GM04503 (cell line): ENCODE data around the gene C9orf72.

Source experiments
- DNase-seq: peaks from one replicate; pipeline ENCODE4 v3.0.0-alpha.2; 2012; ENCODE audit warnings: low read depth

The C9orf72 gene

DNA sequence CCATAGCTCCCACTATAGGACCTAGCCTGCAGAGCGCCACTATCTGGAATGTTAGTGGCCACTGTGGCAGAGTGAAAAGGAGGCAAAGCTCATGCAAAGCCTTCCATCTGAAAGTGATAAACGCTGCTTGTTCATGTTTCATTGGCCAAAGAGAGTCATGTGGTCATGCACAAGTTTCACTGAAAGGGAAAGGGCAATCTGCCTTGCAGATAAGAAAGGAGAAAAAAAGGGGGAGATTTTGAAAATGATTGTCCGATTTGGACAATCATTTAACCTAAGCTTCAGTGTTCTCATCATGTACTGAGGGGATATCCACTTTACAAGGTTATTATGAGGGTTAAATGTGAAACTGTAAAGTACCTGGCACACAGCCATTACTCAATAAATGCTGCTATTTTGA lies 34.6 kb downstream of the C9orf72 start:
- no peak for DNase-seq

DNA sequence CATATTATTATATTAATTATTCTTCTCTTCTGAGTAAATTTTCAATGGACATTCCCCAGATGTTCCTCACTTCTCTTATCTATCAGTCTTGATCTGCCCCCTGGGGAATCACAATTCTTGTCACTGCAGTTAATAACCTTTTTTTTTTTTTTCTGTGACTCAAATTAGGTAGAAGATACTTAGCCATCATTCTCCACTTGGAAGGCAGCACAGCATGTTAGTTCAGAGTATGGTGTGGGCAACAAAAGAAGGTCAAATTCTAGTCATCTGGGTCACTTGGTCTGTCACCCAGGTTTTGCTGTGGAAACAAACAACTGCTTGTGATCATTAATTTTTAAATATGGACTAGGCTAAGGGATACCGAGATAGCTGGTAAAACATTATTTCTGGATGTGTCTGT lies 35.5 kb downstream of the C9orf72 start:
- DNase-seq: no peak

DNA sequence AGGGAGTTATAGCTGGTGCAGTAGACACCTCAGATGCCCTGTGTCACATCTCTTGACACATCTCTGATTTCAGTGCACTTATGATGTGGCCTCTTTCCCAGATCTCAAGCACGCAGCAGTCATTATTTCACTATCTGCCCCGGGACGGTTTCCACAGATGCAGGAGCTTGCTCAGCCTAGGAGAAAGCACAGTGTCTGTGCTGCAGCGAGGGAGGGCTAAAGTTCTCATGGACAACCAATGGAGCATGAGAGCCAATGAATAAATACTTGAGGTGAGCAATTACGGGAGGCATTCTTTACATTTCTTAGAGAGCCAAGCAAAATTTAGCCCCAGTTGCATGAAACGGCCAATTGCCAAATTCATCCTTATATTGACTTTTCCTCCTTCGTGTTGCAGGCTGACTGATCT lies 36.2 kb downstream of the C9orf72 start:
- DNase-seq: no peak

- no peak for DNase-seq
Measured at GRCh38 chr9:27536168-27536567, 37.1 kb downstream of the C9orf72 start.

GRCh38 chr9:27535701-27536118 lies 37.6 kb downstream of the C9orf72 start:
- DNase-seq: no peak

GRCh38 chr9:27534658-27535209 lies 38.5 kb downstream of the C9orf72 start:
- DNase-seq: no peak

DNA sequence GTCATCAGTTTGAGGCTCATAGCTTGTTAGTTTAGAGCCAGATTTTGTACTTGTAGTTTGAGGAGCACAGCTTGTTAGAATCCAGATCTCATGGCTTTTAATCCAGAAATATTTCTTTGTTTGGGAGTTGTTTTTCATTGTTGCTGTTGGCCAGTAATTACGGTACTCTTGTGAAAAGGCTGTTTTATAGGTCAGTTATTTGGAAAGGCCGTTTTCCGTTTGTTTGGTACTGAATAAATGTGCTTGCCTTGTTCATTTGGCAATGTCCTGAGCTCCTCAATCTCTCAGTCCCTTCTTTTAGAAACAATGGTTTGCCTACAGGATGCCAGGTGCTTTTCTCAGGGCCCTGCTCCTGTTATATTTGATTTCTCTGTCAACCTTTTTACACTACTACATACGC lies 39.1 kb downstream of the C9orf72 start:
- no peak for DNase-seq

- no peak for DNase-seq
Measured at GRCh38 chr9:27533311-27533710, 40.0 kb downstream of the C9orf72 start.

GRCh38 chr9:27532046-27532445 lies 41.2 kb downstream of the C9orf72 start:
- no peak for DNase-seq

- DNase-seq: no peak
Measured at GRCh38 chr9:27530915-27531755, 42.1 kb downstream of the C9orf72 start.

DNA sequence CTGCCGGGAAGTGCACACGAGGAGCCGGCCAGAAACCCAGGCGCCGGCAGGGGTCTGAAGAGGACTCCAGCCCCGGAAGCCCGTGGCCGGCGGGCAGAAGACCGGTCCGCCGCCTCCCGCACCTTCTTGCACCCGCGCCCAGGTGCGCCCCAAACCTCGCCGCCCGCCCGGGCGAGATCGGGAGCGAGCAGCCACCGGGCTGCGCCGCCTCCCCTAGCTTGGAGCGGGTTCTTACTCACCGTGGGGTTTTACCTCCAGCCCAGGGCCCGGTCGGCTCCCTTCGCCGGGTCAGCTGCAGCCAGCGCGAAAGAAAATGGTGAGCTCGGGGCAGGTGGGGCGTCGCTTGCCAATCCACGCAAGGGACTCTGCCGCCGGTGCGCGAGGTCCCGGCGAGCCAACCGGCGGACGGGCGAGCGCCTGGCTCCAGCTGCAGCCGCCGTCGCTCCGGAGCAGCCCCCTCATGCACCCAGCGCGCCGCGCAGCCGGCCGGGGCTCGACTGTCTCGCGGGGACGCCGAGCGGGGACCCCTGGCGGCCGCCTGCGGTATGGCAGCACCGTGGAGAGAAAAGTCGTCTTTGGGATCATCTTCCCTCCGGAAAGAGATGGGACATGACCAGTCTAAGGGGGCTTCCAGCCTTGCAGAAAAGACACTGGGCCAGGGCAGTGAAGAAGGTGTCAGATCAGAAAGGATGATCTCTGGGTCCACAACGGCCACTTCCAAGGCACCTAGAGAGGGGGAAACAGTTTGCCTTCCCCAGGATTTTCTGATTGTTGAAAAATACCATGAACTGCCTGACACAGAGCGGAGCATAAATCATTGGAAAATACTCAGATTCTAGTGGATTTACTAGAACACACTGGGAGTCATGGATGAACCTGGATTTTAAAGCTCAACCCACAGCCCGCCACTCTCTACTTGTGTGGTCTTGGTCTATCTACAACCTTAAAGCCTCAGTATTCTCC lies 43.7 kb downstream of the C9orf72 start, which contains the start of gene MOB3B:
MOB3B (minus strand) TSS at position 499 of the 963 bp plus-strand sequence. CDS start 74,264 bp downstream, outside the sequence.
- no peak for DNase-seq

- DNase-seq: no peak
Measured at GRCh38 chr9:27528886-27529315, 44.4 kb downstream of the C9orf72 start.

DNA sequence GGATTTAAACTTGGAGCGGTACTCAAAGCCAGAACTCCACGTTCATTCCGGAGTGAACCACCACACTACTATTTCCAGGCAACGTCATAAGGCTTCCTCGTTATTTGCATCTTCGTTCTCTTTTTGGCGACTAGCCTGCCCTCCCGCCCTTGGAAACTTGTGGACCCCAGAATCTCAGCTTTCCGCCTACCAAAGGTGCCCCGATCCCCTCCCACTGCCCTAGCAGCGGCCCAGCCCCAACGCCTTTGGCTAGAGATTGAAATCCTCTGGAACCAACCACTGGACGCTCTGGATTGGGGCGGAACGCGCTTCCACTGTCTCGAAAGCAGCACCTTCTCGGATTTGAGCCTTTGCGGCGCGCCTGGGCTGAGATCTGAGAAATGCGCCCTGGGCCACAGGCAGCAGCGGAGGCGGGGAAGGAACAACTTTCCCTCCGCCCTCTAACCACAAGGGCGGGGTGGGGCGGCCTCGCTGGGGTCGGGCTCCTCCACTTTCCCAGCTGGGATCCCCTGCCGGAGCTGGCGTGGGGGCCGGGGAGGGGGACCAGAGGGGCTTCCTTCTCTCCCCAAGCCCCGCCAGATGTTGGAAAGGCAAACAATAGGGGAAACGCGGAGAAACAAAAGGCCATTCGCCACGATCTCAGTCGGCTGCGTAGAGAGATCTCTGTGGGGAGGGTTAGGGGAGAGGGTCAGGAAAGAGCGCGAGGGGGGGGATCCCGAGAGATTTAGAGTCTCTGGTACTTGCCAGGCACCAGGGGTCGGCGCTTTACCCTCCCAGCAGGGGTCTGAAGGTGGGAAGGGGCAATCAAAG lies 45.0 kb downstream of the C9orf72 start:
- no peak for DNase-seq

DNA sequence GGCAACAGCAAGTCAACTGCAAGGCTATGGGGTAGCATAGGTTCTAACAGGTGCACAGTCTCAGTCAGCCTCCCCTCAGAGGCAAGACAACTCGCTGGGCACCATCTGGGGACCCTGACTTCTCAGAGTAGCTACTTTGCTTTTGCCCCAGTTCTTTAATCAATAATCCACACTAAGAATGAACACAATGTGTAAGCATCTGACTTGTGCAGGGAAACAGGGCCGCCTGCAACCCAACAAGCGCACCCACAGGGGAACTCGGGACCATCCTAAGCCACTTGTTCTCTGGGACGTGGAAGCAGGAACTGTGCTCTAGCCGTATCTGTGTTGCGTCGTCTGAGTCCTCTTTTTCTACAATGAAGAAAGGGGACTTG lies 45.6 kb downstream of the C9orf72 start:
- DNase-seq: no peak

- DNase-seq: no peak
Measured at GRCh38 chr9:27524236-27524635, 49.0 kb downstream of the C9orf72 start, which contains the start of gene IFNK. Gene IFNK (plus strand): TSS chr9:27524290. CDS start chr9:27524337, 47 bp downstream.

GRCh38 chr9:27523141-27523540 lies 50.1 kb downstream of the C9orf72 start:
- no peak for DNase-seq

DNA sequence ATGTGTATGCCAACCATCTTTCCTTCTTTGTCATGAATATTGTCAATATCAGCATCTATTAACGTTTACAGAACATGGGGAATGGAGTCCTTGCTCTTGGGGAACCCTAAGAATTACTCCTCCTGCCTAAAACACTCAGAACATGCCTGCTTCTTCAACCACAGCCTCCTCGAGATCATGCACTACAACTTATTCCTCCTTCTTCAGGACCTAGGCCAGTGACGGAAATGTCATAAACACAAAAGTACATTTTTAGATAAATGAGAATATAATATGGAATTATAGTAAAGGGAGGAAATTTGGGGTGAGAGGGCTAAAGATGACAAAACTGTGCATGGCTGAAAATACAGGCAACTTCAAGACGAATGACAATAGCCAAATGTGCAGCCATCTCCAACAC lies 52.3 kb downstream of the C9orf72 start:
- no peak for DNase-seq

DNA sequence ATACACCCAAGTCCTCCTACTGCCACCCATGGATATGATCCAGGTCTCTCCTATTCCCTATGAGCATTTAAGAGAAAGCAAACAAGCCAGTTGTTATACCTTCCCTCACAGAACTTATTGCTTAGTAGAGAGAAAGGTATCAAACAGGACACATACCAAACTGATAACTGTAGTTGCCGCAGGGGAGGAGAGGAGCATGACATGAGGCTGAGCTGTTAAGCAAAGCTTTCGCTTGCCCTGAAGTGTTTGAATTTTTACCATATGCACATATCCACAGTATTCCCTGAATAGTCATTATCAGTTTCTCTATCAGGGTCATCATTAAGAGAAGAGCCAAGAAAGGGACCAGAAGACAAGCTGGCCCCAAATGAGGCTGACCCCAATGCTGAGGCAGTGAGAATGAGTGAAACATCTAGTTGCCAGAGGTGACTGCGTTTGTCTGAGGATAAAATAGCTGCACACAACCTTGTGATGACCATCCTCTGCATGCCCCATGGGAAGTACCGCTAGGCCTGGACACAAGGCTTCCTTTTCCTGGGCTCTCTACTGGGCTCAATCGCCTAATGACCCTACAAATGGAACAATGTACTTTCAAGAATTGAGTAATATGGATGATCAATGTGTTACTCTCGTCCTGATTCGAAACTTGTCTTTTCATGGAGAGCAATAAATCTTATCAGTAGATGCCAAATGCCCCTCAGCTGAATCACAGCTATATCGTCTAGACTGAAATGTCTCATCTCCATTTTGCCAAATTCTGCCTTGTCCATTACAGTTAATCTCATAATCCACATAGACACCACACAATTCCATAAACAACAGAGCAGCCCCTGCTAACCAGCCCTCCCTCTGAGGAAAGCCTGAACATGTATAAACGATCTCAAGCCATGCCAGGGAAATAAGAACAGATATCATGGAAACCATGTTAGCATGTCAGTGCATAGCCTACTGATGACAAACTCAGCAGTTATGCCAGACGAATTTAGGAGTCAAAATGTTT lies 53.5 kb downstream of the C9orf72 start:
- no peak for DNase-seq

- no peak for DNase-seq
Measured at GRCh38 chr9:27518809-27519208, 54.5 kb downstream of the C9orf72 start.

DNA sequence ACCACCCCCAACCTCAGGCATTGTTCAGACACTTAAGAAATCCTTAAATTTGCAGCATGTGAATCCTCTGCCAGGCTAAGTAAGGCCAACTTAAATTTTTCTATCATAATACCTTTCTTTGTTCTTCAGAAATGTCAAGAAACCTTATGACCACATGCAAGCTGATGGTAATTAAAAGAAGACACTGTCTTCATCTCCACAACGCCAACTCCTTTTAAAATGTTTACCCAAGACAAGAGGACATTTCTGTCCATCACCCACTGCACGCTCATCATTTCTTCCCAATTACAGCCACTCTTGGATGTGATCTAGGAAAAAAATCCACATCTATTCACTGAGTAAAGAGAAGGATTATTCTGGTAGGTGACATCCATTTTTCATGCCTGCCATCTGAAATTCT lies 55.3 kb downstream of the C9orf72 start:
- no peak for DNase-seq
